Mesenchymal stem cell (in vitro differentiated cells and primary cell): ENCODE measurements around the gene RPS10.

Experiments
- DNase-seq: peaks from one replicate; pipeline ENCODE4 v3.0.0-alpha.2; 2013
- H2AFZ ChIP-seq: one replicate; pipeline ENCODE4 v1.6.1; 2013; ENCODE audit warnings: low read depth, mild to moderate bottlenecking, control low read depth, inconsistent platforms, low read length, moderate library complexity
- H2AK5ac ChIP-seq: 2 replicates; pipeline ENCODE4 v1.6.1; 2013; ENCODE audit warnings: low read length, moderate library complexity, mild to moderate bottlenecking, inconsistent platforms; ENCODE audit not compliant: severe bottlenecking
- H2BK120ac ChIP-seq: one replicate; pipeline ENCODE4 v1.6.1; 2013; ENCODE audit warnings: low read depth, mild to moderate bottlenecking, inconsistent platforms, low read length, moderate library complexity
- H2BK12ac ChIP-seq, 2 experiments: one replicate each; pipeline ENCODE4 v1.6.1; 2013; ENCODE audit warnings: inconsistent platforms in 2 of 2, low read length in 2 of 2, mild to moderate bottlenecking in 2 of 2, moderate library complexity in 2 of 2, control low read depth in 1 of 2
- H2BK15ac ChIP-seq: one replicate; pipeline ENCODE4 v1.6.1; 2013; ENCODE audit warnings: mild to moderate bottlenecking, low read depth, inconsistent platforms; ENCODE audit not compliant: poor library complexity, severe bottlenecking
- H2BK5ac ChIP-seq: 2 replicates; pipeline ENCODE4 v1.6.1; 2013; ENCODE audit warnings: low read depth, mild to moderate bottlenecking, low read length, control low read depth, inconsistent platforms; ENCODE audit not compliant: poor library complexity, severe bottlenecking
- H3K14ac ChIP-seq, 2 experiments: one replicate each; pipeline ENCODE4 v1.6.1; 2013; ENCODE audit warnings: inconsistent platforms in 2 of 2, low read length in 2 of 2, control low read depth in 1 of 2, mild to moderate bottlenecking in 1 of 2, moderate library complexity in 1 of 2
- H3K18ac ChIP-seq, 2 experiments: one replicate each; pipeline ENCODE4 v1.6.1; 2013; ENCODE audit warnings: inconsistent platforms in 2 of 2, low read length in 2 of 2, control low read depth in 1 of 2, low read depth in 1 of 2, mild to moderate bottlenecking in 1 of 2
- H3K23ac ChIP-seq, 2 experiments: one replicate each; pipeline ENCODE4 v1.6.1; 2013; ENCODE audit warnings: inconsistent platforms in 2 of 2, low read length in 2 of 2, mild to moderate bottlenecking in 2 of 2, moderate library complexity in 2 of 2, control low read depth in 1 of 2
- H3K27ac ChIP-seq: 2 replicates; pipeline ENCODE4 v1.5.1; 2013; ENCODE audit warnings: mild to moderate bottlenecking, moderate library complexity, low read length, control low read depth, inconsistent platforms; ENCODE audit not compliant: poor library complexity, severe bottlenecking
- H3K27me3 ChIP-seq, 2 experiments: 2 replicates each; pipeline versions ENCODE4 v1.6.1 to v1.7.0; 2013; ENCODE audit warnings: low read length in 2 of 2, mild to moderate bottlenecking in 2 of 2, moderate library complexity in 2 of 2, control low read depth in 1 of 2, inconsistent platforms in 1 of 2; ENCODE audit not compliant: control insufficient read depth in 1 of 2, insufficient read depth in 1 of 2
- H3K36me3 ChIP-seq, 2 experiments: 2 replicates each; pipeline versions ENCODE4 v1.6.1 to v1.7.0; 2013; ENCODE audit warnings: low read length in 2 of 2, control low read depth in 1 of 2, inconsistent platforms in 1 of 2, low read depth in 1 of 2, mild to moderate bottlenecking in 1 of 2; ENCODE audit not compliant: insufficient read depth in 2 of 2, control insufficient read depth in 1 of 2
- H3K4ac ChIP-seq, 2 experiments: one replicate each; pipeline ENCODE4 v1.6.1; 2013; ENCODE audit warnings: inconsistent platforms in 2 of 2, low read length in 2 of 2, mild to moderate bottlenecking in 2 of 2, moderate library complexity in 2 of 2, control low read depth in 1 of 2, low read depth in 1 of 2
- H3K4me1 ChIP-seq: 2 replicates; pipeline ENCODE4 v1.6.1; 2013; ENCODE audit warnings: low read depth, low read length, control low read depth; ENCODE audit not compliant: control insufficient read depth, insufficient read depth
- H3K4me2 ChIP-seq: 2 replicates; pipeline ENCODE4 v1.6.1; 2013; ENCODE audit warnings: low read length, mild to moderate bottlenecking, inconsistent platforms; ENCODE audit not compliant: poor library complexity, severe bottlenecking
- H3K4me3 ChIP-seq, 2 experiments: 2 replicates each; pipeline versions ENCODE4 v1.5.1 to v1.7.0; 2013; ENCODE audit warnings: low read length in 2 of 2, mild to moderate bottlenecking in 2 of 2, control low read depth in 1 of 2, low read depth in 1 of 2; ENCODE audit not compliant: insufficient read depth in 1 of 2
- H3K79me1 ChIP-seq: replicated peaks from 2 replicates; pipeline ENCODE4 v1.6.1; 2013; ENCODE audit warnings: mild to moderate bottlenecking, control low read depth, low read length, inconsistent platforms; ENCODE audit not compliant: poor library complexity, severe bottlenecking
- H3K9ac ChIP-seq: 2 replicates; pipeline ENCODE4 v1.7.0; 2013; ENCODE audit warnings: mild to moderate bottlenecking, low read length, moderate library complexity
- H3K9me3 ChIP-seq: 2 replicates; pipeline ENCODE4 v1.7.0; 2013; ENCODE audit warnings: mild to moderate bottlenecking, low read length; ENCODE audit not compliant: control insufficient read depth
- H4K8ac ChIP-seq: one replicate; pipeline ENCODE4 v1.6.1; 2013; ENCODE audit warnings: inconsistent platforms, mild to moderate bottlenecking, low read length, moderate library complexity
- H4K91ac ChIP-seq: one replicate; pipeline ENCODE4 v1.6.1; 2013; ENCODE audit warnings: mild to moderate bottlenecking, low read length, inconsistent platforms
- WGBS: methylation state at CpG from one replicate; pipeline ENCODE4 v1.1.7; 2013; ENCODE audit warnings: mixed read lengths; 5-methylcytosine and 5-hydroxymethylcytosine counted together

RPS10 gene

GRCh38 chr6:34435916-34436315 lies 10.0 kb upstream of the RPS10 start:
- H3K4ac ChIP-seq: no peak overlapping the region
- H3K27me3 ChIP-seq: no peaks in the 10 kb centered on the region
- no peak overlapping the region for H4K8ac ChIP-seq
- no peak overlapping the region for H2BK5ac ChIP-seq
- H3K4me3 ChIP-seq: no peak overlapping the region
- no peaks in the 10 kb centered on the region for H3K36me3 ChIP-seq
- H3K79me1 ChIP-seq: no peaks in the 10 kb centered on the region
- no peak overlapping the region for H2BK15ac ChIP-seq
- no peak for DNase-seq
- H2BK120ac ChIP-seq: no peak overlapping the region
- H3K4me1 ChIP-seq: no peaks in the 10 kb centered on the region
- H2AFZ ChIP-seq: no peak overlapping the region
- H3K9me3 ChIP-seq: no peaks in the 10 kb centered on the region
- H3K9ac ChIP-seq: no peak overlapping the region
- WGBS: 92% methylated on average over 5 of the region's 5 CpGs
- H3K4me2 ChIP-seq: no peak overlapping the region
- no peak overlapping the region for H3K18ac ChIP-seq
- H2AK5ac ChIP-seq: no peak overlapping the region
- H3K14ac ChIP-seq: no peak overlapping the region
- no peak overlapping the region for H2BK12ac ChIP-seq
- no peak overlapping the region for H3K23ac ChIP-seq
- no peak overlapping the region for H3K27ac ChIP-seq
- H4K91ac ChIP-seq: no peak overlapping the region

DNA sequence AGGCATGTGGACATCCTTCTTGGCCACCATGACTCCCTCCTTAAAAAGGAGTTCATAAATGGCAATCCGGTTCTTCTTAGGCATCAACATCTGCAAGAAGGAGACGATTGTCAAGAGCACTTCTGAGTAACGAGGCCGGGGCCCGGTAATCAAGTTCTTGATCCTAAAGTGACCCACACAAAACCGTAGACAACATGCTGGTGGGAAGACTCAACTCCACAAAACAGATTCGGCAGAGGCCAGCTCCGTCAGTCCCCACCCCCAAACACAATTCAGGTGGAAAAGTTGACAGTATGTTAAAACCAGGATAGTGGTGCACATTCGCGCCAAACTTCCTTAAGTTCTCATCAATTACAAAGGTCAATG lies 754 bp downstream of the RPS10 start:
- peak; percentile 30 for DNase-seq
- Histone ChIP-seq H2BK120ac (no peak overlapping the region), H3K9ac (peak overlapping the region; percentile 98), H2AK5ac (peak overlapping the region; percentile 6), H3K14ac (peak overlapping the region in 1 of 2 experiments; percentile 99), H2AFZ (no peak overlapping the region), H3K27ac (peak overlapping the region; percentile 83), H3K18ac (peak overlapping the region; percentile 56 to 98), H3K9me3 (no peaks in the 10 kb centered on the region), H3K27me3 (no peaks in the 10 kb centered on the region), H3K4me1 (peaks cover 9% of the 10 kb centered on the region), H3K36me3 (peaks cover 41 to 48% of the 10 kb centered on the region in 2 experiments), H2BK15ac (no peak overlapping the region), H3K79me1 (peaks cover 12% of the 10 kb centered on the region), H3K4me3 (peak overlapping the region; percentile 78 to 95), H2BK5ac (no peak overlapping the region), H3K23ac (peak overlapping the region in 1 of 2 experiments; percentile 98), H3K4me2 (peak overlapping the region; percentile 79), H3K4ac (peak overlapping the region in 1 of 2 experiments; percentile 93), H4K91ac (peak overlapping the region; percentile 0), H4K8ac (no peak overlapping the region), H2BK12ac (no peak overlapping the region)
- WGBS: 17% methylated on average over 9 of the region's 10 CpGs

DNA sequence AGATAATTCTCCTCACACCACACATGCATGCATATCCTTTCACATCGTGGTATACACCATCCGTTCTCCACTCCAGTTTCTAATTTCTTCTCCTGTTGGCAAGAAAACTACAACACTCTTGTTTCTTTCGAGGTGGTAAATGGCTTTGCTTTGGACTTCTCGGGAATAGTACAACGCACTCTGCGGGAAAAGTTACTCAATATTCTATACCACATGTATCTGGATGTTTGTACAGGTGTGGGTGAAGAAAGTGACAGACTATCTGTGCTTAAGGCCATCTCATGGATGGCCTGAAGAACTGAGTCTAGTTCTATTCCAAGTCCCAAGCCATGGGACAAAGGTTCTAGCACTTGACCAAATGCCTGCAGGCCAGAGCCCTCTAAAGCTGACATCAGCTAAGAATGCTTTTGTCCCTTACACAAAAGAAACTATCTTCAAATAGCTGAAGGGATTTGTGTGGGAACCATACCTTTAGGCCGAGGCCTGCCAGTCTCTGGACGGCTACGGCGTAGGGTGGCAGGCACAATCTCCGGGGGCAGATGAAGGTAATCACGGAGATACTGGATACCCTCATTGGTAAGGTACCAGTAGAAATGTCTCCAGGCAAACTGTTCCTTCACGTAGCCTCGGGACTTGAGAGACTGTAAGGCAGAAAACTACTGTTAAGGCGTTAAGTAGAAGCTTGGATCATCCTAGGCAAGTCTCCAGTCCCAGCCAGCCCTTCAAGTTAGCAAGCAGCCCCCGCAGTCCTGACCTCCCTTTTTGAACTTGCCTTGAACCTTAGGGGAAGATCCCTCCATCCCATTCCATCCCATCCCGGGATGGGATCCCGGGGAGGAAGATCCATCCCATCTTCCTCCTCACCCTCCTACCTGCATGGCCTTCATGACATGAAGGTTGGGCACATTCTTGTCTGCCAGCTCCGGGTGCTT lies 1.4 kb downstream of the RPS10 start:
- Histone ChIP-seq H3K14ac (peak overlapping the region in 1 of 2 experiments; percentile 94), H4K91ac (no peak overlapping the region), H3K4me1 (peaks cover 9% of the 10 kb centered on the region), H2BK15ac (no peak overlapping the region), H3K4me3 (peak overlapping the region; percentile 23 to 95), H3K79me1 (peaks cover 12% of the 10 kb centered on the region), H2BK12ac (no peak overlapping the region), H3K27ac (no peak overlapping the region), H3K4me2 (peak overlapping the region; percentile 79), H2AK5ac (peak overlapping the region; percentile 61), H3K9ac (peak overlapping the region; percentile 98), H2AFZ (no peak overlapping the region), H3K23ac (peak overlapping the region in 1 of 2 experiments; percentile 59), H4K8ac (no peak overlapping the region), H3K9me3 (no peaks in the 10 kb centered on the region), H3K4ac (no peak overlapping the region), H2BK120ac (no peak overlapping the region), H3K36me3 (peaks cover 47 to 54% of the 10 kb centered on the region in 2 experiments), H3K27me3 (no peaks in the 10 kb centered on the region), H3K18ac (peak overlapping the region in 1 of 2 experiments; percentile 16), H2BK5ac (no peak overlapping the region)
- WGBS: 84% methylated on average over 15 of the region's 19 CpGs
- DNase-seq: no peak

- H3K14ac ChIP-seq: no peak overlapping the region
- H3K23ac ChIP-seq: no peak overlapping the region
- no peaks in the 10 kb centered on the region for H3K27me3 ChIP-seq
- no peak overlapping the region for H2BK5ac ChIP-seq
- H3K27ac ChIP-seq: no peak overlapping the region
- peak overlapping the region; percentile 98 for H3K9ac ChIP-seq
- no peak overlapping the region for H2AK5ac ChIP-seq
- no peaks in the 10 kb centered on the region for H3K9me3 ChIP-seq
- H4K91ac ChIP-seq: no peak overlapping the region
- H2BK120ac ChIP-seq: no peak overlapping the region
- H2BK15ac ChIP-seq: no peak overlapping the region
- no peak overlapping the region for H3K4me3 ChIP-seq
- H3K79me1 ChIP-seq: peaks cover 12% of the 10 kb centered on the region
- no peak overlapping the region for H2AFZ ChIP-seq
- 88% methylated on average over 5 of the region's 5 CpGs for WGBS
- no peak overlapping the region for H3K4me2 ChIP-seq
- H4K8ac ChIP-seq: no peak overlapping the region
- H3K4me1 ChIP-seq: peaks cover 9% of the 10 kb centered on the region
- H3K4ac ChIP-seq: no peak overlapping the region
- no peak overlapping the region for H2BK12ac ChIP-seq
- H3K36me3 ChIP-seq: peaks cover 59 to 65% of the 10 kb centered on the region in 2 experiments
- peak; percentile 44 for DNase-seq
- H3K18ac ChIP-seq: no peak overlapping the region
Observed at GRCh38 chr6:34423254-34423653, 2.6 kb downstream of the RPS10 start.
